Epithelial cell of esophagus (primary cell): ENCODE measurements around the gene SMIM38.

Source experiments
- DNase-seq: peaks from one replicate; pipeline ENCODE4 v3.0.0; 2010; ENCODE audit warnings: low read depth
- H3K4me3 ChIP-seq: 2 replicates; pipeline ENCODE4 v1.5.1; 2011; ENCODE audit warnings: mild to moderate bottlenecking, low read length, control low read depth
- TF ChIP-seq, protein P1 (sequence below): IDR thresholded peaks from 2 replicates; pipeline ENCODE4 v1.5.1; 2011; ENCODE audit warnings: low read depth, mild to moderate bottlenecking, low read length, control low read depth, inconsistent platforms; ENCODE audit not compliant: insufficient read depth; ENCODE audit errors: missing control alignments

The SMIM38 gene

DNA sequence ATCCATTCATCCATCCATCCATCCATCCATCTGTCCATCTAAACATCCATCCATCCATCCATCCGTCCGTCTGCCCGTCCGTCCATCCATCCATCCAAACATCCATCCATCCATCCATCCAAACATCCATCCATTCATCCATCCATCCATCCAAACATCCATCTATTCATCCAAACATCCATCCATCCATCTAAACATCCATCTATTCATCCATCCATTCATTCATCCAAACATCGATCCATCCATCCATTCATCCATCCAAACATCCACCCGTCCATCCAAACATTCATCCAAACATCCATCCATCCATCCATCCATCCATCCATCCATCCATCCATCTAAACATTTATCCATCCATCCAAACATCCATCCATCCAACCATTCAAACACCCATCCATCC is 45.3 kb upstream of the SMIM38 start:
- TF ChIP-seq, protein P1, sequence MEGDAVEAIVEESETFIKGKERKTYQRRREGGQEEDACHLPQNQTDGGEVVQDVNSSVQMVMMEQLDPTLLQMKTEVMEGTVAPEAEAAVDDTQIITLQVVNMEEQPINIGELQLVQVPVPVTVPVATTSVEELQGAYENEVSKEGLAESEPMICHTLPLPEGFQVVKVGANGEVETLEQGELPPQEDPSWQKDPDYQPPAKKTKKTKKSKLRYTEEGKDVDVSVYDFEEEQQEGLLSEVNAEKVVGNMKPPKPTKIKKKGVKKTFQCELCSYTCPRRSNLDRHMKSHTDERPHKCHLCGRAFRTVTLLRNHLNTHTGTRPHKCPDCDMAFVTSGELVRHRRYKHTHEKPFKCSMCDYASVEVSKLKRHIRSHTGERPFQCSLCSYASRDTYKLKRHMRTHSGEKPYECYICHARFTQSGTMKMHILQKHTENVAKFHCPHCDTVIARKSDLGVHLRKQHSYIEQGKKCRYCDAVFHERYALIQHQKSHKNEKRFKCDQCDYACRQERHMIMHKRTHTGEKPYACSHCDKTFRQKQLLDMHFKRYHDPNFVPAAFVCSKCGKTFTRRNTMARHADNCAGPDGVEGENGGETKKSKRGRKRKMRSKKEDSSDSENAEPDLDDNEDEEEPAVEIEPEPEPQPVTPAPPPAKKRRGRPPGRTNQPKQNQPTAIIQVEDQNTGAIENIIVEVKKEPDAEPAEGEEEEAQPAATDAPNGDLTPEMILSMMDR: no peak
- DNase-seq: no peak
- no peak overlapping the region for H3K4me3 ChIP-seq

DNA sequence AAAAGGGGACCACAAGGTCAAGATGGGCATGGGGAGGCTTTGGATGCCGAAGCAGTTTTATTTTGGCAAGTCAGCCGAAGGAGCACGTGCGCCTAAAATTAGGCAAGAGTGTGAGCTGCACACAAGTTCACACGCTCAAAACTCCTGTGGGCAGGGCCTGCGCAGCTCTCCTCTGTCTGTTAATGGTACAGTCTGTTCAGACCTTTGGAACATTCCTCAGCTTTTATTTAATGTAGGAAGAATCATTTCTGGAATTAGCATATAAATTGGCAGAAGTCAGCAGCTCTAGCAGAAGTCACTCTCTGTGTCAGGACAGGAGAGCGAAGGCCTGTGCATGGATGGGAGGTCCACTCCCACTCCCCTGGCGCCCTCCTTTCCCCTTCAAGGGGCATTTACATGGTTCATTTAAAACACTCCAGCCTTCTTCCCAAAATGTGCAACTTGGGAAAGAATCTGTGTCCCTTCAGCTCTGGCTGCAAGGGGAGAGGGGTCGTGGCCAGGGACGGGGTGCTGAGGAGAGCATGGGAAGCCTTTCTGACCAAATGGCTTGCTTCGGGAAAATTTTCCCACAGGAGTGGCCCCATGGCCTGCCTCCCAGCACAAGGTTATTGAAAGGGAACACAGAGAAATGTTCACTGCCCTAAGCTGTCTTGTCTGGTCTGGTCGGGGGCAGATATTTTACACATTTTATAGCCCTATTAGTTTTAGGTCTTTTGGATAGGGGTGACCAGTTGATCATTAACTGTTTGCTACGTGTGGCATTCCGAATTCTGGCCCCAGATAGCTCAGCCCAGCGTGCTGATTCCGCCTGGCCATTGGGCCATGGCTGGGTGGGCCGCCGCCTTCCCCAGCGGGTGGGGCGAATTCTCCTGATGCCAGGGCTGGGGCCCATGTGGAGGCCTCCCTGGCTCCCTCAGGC is 43.9 kb upstream of the SMIM38 start:
- no peak for DNase-seq
- TF ChIP-seq, protein P1: no peak
- H3K4me3 ChIP-seq: no peak overlapping the region

DNA sequence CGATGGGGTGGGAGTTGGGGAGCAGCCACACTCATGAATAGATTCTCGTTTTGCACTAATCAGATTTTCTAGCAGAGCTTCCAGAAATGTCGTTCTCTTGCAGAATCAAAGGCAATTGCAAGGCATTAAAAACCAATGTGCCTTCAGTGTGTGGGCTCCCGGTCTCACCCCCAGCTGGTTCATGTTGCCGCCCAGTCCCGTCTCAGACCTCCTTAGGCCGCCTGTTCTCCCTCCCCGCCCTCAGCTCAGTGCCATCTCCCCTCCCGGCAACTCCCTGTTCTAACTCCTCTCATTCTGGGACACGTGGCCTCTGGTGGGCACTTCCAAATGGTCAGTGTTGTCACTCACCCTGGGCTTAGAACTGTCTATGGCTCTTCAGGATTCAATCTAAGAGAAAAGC is 42.5 kb upstream of the SMIM38 start:
- H3K4me3 ChIP-seq: no peak overlapping the region
- TF ChIP-seq, protein P1: no peak
- DNase-seq: no peak

DNA sequence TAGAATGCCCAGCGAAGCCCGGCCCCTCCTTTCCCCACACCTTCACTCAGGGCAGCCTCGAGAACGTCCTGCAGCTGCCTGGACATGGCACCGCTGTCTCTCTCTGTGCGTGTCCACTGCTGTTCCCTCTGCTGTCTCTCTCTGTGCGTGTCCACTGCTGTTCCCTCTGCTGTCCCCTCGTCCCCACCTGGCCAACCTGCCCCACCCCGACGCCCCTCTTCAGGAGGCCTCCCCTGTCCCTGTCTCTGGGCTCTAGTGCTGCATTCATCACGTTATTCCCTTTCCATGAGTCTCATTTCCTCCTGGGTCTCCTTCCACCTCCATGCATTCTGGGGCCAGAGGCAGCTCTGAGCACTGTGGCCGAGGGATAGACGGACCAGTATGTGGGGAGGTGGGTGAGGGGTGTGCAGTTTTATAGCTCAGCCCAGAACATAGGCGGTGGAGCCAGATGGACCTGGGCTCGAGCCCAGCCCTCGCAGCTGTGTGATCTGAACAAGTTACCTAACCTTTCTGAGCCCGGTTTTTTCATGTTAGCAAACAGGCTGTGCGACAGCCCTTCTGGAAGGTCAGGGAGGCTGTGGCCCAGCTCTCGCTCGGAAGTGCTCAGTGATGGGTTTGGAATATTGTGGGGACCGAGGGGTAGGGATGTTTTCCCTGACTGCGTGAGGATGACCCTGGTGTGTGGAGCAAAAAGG is 41.9 kb upstream of the SMIM38 start:
- H3K4me3 ChIP-seq: no peak overlapping the region
- TF ChIP-seq, protein P1: no peak
- no peak for DNase-seq

DNA sequence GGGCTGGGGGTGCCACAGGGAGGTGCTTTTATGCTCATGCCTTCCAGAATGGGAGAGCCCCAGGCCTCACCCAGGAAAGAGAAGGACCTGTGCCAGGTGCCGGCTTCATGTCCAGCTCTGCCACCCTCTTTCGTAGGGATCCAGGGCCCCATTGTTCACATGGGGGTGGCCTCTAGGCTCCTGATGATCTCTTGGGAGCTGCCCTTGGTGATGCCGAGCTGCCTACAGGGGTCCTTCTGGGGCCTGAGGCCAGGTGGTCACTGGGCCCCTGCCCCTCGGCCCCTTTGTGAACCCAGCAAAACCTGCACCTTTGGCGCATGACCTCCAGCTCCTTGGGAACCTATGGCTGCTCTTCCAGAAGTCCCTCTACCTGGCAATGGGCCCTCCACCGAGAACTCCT is 41.4 kb upstream of the SMIM38 start:
- no peak overlapping the region for H3K4me3 ChIP-seq
- TF ChIP-seq, protein P1: no peak
- DNase-seq: no peak

DNA sequence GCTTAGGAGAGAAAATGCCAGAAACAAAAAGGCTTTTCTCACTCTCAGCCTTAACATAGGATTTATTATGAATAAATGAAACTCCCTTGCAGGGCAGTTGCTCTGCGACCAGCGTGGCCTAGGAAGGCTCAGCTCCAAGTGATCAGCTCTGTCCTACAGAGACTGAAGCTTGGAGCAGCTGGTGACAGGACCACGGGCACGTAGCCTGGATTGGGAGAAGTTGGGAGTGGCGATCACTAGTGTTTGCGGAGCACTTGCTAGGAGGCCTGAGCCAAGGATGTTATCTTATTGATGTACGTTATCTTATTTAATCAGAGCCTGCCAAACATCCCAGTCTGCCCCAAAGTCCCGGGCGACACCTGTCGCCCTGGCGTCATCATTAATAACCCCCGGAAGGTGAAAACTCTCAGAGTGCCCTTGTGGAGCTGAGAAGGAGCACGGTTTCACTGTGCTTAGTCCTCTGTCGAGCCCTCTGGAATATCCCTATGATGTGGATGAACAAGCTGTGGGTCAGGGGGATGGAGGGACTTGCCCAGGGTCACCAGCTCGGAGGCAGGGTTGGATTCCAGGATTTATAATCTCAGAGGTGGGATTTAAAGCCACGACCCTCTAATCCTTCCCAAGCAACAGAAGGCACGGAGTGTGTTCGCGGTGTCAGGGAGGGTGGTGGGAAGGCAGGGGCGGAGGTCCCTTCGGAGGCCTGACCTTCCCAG is 40.8 kb upstream of the SMIM38 start:
- DNase-seq: no peak
- TF ChIP-seq, protein P1: no peak
- H3K4me3 ChIP-seq: no peak overlapping the region
